Panc1 (cell line): ENCODE results near the gene PCDHGC3.

Experiments used
- CTCF ChIP-seq: fragments of 450-650 bp; IDR thresholded peaks from 2 replicates; pipeline ENCODE4 v1.5.1; 2017; ENCODE audit warnings: mild to moderate bottlenecking
- POLR2AphosphoS5 ChIP-seq: IDR thresholded peaks from 2 replicates; pipeline ENCODE4 v1.6.1; 2012; ENCODE audit warnings: mild to moderate bottlenecking, low read depth, low read length, moderate library complexity
- REST ChIP-seq, 2 experiments: IDR thresholded peaks; 2 replicates each; pipeline ENCODE4 v1.6.1; 2011 to 2012; ENCODE audit warnings: low read depth in 2 of 2, control low read depth in 1 of 2, low read length in 1 of 2, mild to moderate bottlenecking in 1 of 2, moderate library complexity in 1 of 2; ENCODE audit not compliant: insufficient read depth in 1 of 2
- SIN3A ChIP-seq: IDR thresholded peaks from 2 replicates; pipeline ENCODE4 v1.6.1; 2012; ENCODE audit warnings: low read depth, mild to moderate bottlenecking, low read length, moderate library complexity, borderline replicate concordance; ENCODE audit not compliant: insufficient read depth

- TF ChIP-seq REST (IDR thresholded peaks at IDR 0.05; ENCODE audit: insufficient read depth in 1 of 2, low read depth in 2 of 2, low read length in 1 of 2), result no peak
- no peak for TF ChIP-seq SIN3A
- TF ChIP-seq CTCF, result peak; percentile 65
- no peak for TF ChIP-seq POLR2AphosphoS5
Measured at GRCh38 chr5:141475625-141476131, at the start of gene PCDHGC3.
